DMS153 (cell line): Measurements from ENCODE around the gene MAP2K7.
"Not testable (repeated sequence)": the region's sequence is repeated elsewhere in the genome, so short reads cannot be mapped to it uniquely, and the experiment has no call there.

Source experiments
- DNase-seq: peaks from one replicate; lab custom pipeline; 2025; lab: John Stamatoyannopoulos, UW

Gene MAP2K7

DNA sequence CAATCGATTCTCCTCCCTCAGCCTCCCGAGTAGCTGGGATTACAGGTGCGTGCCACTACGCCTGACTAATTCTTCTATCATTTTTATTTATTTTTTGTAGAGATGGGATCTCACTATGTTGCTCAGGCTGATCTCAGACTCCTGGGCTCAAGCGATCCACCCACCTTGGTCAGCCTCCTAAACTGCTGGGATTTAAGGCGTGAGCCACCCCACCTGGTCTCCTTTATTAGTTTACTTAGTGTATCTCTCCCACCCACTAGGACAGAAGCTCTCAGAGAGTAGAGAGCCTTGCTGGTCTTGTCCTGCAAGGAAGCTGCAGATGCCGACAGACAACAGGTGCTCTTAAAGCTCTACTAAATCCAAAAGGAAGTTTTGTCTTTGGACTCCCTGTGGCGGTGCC is 17.9 kb upstream of the MAP2K7 start:
- no peak for DNase-seq

DNA sequence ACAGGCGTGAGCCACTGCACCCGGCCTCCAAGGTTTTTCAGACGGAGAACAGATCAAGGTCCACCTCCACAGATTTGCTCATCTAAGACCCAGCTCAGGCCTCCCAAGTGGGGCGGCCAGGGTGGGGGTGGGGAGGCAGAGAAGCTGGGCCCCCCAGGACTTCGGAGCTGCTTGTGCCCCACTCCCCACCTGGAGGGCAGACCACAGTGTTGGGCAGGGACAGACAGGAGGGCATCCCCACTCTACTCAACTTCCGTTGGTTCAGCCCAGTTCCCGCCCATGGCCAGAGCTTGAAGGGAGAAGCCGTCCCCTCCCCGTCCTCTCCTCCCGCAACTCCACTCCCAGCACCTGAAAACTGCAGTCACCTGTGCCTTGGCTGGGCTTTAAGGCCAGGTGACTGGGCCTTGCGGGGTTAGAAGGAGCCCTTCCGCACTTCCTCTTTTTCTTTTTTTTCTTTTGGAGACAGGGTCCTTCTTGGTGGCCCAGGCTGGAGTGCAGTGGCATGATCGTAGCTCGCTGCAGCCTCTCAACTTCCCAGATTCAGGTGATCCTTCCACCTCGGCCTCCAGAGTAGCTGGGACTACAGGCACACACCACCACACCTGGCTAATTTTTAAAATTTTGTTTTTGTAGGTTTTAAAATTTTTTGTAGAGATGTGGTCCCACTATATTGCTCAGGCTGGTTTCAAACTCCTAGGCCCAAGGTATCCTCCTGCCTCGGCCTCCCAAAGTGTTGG is 16.1 kb upstream of the MAP2K7 start:
- no peak for DNase-seq

DNA sequence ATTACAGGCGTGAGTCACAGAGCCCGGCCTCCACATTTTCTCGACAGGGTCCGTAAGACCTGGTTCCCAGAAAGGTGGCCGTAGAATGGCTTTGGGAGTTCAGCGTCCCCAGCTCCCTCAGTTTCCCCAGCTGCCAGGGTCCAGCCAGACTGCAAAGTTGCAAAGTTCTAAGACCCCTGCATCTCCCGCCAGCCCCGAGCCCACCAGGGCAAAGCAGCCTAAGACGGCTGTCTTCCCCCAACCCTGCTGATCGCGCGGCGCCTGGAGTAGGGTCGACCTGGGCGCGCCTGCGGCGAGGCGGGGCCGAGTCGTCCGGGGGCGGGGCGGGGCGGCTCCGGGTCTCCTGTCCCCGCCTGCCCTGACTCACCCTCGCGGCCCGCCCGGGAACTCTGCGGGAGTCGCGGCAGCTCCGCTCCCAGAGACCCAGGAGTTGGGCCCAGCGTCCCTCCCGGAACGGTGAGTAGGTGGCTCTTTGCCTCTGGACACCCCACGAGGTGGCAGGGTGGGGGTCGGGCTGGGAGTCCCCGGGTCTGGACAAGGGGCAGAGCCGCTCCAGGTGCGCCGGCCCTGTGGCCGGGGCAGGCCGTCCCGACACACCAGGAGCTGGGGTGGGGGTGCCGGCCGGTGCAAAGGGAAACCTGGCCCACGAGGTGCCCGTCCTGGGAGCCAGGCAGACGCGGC is 15.4 kb upstream of the MAP2K7 start, which contains the start of gene LRRC8E:
Gene LRRC8E (plus strand): TSS at position 366 of the 681 bp plus-strand sequence. CDS start 7,094 bp downstream, outside the sequence.
- DNase-seq = no peak

DNA sequence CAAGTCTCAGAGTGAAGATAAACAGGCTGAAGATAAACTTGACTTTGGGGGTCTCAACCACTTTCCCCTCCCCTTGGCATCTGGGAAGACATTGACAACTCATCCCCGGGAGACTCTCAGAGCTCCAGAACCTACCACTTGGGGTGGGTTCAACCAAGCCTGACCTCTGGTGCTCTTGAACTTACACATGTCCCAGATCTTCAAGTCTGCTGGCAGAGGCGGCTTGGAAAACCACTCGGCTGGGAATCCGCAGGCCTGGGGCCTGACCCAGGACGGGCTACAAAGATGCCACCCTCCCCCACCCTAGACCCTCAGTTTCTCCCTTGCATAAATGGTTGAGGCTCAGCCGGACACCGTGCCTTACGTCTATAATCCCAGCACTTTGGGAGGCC is 14.9 kb upstream of the MAP2K7 start:
- no peak for DNase-seq

DNA sequence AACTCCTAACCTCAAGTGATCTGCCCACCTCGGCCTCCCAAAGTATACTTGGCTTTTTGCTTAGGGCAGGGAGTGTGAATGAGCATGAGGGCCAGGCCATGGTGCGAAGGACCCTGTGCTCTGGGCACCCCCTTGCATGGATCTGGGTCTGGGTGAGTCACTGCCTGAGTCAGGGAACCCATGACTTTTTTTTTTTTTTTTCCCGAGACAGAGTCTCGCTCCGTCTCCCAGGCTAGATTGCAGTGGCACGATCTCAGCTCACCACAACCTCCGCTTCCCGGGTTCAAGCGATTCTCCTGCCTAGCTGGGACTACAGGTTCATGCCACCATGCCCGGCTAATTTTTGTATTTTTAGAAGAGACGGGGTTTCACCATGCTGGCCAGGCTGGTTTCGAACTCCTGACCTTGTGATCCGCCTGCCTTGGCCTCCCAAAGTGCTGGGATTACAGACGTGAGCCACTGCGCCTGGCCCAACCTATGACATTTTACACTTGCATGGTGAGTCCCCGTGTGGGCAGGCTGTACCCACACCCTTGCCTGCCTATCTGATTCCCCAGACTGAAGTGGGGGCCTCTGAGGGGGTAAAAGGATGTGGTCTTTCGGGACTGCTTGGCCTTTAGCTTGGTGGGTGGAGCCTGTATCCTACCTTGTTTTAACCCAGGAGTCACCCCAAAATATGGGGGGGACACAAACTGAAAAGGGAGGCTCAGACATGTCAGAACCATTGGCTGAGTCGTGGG is 10.1 kb upstream of the MAP2K7 start:
- DNase-seq = not testable (repeated sequence)

DNA sequence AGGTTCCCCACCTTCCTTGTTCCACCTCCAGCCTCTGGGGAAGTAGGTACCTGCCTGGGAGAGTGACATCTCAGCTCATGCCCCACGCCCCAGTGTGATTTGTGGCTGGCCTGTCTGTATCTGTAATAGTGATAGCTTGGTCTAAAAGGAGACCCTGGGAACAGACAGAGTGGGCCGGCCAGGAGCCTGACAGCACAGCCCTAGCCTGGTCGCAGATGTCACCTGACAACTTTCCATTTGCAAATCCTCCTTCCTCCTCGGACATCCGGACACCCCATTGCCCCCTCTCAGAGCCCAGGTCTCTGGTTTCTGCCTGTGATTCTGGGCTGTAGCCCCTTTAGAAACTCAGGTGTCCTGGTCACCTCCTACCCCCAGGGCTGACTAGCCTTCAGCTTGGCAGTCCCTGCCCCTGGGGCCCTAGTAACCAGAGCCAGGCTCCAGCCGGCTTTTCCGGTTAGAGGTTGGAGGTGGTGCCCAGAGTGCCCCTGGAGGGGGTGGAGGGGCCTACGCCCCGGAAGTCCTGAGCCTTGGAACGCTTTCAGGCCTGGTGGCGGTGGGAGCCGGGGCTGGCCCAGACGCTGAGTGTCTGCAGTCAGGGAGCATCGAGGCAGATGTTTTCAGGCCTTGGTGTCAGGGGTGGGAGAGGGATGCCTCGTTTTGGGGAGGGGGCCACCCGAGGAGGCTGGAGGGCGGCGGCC is 8.9 kb upstream of the MAP2K7 start:
- peak; percentile 62 for DNase-seq

DNA sequence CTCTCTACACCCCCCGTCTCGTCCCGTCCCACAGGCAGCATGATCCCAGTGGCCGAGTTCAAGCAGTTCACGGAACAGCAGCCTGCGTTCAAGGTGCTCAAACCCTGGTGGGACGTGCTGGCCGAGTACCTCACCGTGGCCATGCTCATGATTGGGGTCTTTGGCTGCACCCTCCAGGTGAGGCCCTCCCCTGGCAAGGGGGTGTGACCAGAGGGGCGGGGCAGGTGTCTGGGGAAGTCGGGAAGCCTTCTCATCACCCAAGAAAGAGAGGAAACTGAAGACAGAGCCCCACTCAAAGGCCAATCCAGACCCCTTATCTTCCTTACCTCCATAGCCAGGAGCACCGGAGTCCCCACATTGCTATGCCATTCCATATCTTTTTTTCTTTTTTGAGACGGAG is 8.1 kb upstream of the MAP2K7 start:
- DNase-seq = no peak

DNA sequence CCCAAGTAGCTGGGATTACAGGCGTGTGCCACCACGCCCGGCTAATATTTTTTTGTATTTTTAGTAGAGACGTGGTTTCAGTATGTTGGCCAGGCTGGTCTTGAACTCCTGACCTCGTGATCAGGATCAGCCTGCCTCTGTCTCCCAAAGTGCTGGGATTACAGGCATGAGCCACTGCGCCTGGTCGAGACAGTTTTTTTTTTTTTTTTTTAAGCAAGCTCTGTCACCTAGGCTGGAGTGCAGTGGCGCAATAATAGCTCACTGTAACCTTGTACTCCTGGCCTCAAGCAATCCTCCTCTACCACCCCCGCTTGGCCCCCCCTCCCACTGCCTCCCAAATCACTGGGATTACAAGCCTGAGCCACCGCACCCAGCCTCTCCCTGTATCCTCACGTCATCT is 6.4 kb upstream of the MAP2K7 start:
- DNase-seq = no peak

DNA sequence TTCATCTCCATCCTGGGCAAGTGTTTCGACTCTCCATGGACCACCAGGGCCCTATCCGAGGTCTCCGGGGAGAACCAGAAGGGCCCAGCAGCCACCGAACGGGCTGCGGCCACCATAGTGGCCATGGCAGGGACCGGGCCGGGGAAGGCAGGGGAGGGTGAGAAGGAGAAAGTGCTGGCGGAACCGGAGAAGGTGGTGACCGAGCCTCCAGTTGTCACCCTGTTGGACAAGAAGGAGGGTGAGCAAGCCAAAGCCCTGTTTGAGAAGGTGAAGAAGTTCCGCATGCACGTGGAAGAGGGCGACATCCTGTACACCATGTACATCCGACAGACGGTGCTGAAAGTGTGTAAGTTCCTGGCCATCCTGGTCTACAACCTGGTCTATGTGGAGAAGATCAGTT is 4.7 kb upstream of the MAP2K7 start:
- no peak for DNase-seq

DNA sequence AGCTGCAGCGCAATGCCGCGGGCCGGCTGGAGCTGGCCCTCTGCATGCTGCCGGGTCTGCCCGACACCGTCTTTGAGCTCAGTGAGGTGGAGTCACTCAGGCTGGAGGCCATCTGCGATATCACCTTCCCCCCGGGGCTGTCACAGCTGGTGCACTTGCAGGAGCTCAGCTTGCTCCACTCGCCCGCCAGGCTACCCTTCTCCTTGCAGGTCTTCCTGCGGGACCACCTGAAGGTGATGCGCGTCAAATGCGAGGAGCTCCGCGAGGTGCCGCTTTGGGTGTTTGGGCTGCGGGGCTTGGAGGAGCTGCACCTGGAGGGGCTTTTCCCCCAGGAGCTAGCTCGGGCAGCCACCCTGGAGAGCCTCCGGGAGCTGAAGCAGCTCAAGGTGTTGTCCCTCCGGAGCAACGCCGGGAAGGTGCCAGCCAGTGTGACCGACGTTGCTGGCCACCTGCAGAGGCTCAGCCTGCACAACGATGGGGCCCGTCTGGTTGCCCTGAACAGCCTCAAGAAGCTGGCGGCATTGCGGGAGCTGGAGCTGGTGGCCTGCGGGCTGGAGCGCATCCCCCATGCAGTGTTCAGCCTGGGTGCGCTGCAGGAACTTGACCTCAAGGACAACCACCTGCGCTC is 3.8 kb upstream of the MAP2K7 start:
- DNase-seq = no peak

DNA sequence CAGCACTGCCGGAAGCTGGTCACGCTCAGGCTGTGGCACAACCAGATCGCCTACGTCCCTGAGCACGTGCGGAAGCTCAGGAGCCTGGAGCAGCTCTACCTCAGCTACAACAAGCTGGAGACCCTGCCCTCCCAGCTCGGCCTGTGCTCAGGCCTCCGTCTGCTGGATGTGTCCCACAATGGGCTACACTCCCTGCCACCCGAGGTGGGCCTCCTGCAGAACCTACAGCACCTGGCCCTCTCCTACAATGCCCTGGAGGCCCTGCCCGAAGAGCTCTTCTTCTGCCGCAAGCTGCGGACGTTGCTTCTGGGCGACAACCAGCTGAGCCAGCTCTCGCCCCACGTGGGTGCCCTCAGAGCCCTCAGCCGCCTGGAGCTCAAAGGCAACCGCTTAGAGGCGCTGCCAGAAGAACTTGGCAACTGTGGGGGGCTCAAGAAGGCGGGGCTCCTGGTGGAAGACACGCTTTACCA is 3.2 kb upstream of the MAP2K7 start:
- no peak for DNase-seq

DNA sequence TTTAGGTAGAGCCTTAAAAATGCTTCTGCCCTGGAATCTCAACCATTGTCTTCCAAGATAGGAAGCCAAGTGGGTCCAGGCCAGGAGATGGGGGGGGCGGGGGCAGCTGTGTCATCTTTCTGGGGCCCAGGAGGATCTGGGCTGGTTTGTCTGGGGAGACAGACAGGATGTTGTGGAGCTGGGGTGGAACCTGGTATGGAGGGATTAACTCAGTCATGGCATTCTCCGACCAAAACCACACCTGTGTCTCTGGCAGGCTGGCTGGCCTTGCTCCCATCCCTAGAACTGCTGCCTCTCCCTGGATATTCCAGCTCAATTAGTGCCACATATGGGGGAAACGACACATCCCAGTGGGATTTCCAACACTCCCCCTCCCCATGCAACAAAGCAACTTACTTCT is 2.7 kb upstream of the MAP2K7 start:
- DNase-seq = no peak

DNA sequence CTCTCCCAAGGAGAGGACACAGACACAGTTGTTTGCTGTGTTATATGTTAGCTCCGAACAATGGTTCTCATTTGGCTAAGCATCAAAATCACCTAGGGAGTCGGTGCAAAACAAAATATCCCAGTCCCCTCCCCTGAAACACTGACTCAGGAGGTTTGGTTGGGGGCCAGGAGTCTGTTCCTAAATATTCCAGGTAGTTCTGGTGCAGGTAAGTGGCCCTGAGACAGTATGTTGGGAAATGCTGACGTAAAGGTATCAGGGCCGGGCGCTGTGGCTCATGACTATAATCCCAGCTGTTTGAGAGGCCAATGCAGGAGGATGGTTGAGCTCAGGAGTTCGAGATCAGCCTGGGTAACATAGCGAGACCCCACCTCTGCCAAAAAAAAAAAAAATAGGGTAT is 2.3 kb upstream of the MAP2K7 start:
- no peak for DNase-seq

DNA sequence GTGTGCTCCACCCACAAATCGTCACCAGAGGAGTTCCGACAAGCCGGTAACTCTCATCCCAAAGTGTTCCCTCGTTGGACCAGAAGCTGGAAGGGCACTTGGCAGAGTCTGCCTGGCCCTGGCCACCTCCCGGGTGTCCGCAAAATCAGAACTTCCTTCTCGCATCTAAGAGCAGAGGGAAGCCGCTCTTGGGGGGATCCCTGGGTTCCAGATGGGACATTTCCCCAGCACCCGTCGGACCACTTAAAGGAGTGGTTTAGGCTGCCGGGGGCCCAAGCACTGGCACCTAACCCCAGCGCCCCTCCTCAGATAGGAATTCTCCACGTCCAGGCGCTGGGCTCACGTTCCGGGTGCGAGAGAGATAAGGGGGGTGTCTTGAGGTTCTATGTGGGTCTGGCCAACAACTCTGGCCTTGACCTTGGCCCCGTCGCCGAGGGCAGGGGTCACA is 857 bp upstream of the MAP2K7 start:
- DNase-seq = no peak

DNA sequence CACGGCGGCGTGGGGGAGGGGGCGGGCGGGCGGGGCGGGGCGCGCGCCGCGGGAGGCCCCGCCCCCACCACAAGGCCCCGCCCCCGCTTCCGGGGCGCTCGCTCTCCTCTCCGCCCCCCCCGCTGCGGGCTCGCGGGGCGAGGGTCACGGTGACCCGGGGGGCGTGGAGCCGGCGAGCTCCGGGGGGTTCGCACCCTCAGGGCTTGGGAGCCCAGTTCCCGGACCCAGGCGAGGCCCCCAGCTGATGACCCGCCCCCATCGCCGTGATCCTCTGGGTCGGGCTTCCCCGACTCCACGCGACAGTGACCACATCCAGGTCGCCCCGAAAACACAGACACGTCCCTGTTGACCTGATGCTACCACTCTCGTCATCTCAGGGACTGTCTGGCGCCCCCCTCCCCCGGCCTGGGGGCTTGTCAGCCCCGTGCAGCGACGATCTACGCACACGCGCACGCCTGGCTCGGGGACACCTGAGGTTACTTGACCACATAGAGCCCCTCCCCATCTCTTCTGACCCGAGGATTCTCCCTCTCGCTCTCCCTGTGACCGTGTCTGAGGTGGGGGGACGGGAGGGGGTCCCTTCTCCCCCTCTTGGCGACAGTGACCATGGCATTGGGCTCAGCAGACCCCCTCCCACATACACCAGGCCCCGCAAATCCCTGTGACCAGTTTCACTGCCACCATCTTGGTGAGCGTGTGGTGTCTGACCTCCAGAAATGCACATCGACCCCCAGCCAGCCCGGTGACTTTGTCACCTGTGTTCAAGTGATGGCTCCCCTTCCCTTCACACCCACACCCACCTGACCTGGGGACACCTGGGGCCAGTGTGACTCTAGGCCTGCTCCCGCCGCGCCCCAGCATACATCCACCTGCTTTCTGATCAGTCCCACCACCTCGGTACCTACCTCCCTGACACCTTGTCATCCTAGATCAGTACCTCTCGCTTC is 670 bp downstream of the MAP2K7 start:
- no peak for DNase-seq

DNA sequence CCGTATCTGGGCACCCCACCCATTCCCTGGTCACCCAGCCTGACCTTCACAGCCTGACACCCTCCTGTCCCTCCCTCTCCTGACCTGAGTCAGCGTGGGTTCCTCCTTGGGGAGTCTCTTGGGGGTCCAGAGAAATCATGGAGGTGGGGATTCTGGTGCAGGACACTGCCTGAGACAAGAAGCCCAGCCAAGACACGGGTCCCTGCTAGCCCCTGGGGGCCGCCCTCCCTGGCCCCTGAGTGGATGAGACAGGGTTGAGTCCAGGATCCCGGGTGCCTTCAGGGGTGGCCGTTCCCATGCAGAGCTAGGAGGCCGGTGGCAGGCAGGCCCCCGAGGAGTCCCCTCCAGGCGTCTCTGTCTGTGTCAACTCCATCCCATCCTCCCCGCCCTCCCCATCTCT is 1.6 kb downstream of the MAP2K7 start:
- DNase-seq = no peak

DNA sequence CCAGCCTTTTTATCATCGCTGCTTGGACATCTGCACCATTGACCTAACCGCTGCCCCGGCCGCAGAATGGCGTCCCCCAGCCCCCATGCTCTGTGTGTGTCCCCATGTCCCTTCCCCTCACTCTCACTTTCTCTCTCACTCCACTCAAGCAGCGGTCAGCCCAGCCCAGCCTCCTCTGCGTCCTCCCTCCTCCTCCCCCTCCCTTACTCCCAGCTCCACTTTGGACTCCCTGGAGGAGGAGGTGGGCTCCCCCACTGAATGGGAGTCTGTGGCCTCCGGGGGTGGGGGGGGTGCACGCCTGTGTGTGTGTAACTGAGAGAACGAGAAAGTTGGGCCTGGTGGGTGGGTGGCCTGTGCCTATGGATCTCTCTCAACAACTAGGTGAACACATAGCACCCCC is 2.2 kb downstream of the MAP2K7 start:
- DNase-seq = no peak

DNA sequence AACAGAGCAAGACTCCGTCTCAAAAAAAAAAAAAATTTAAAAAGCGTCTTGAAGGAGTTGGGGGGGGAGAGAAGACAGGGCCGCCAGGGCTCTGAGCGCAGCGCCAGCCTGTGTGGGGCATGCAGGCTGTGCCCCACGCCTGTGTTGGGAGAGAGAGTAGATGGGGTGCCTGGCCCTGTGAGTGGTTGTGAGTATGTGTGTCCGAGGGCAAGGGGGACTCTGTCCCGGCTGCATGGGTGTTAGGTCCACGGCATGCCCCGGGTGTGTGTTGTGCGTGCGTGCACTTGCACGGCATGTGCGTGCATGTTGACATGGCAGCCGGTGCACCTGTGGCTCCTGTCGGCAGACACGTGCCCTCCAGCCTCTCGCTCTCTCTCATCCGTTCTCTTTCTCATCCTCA is 3.4 kb downstream of the MAP2K7 start:
- no peak for DNase-seq

DNA sequence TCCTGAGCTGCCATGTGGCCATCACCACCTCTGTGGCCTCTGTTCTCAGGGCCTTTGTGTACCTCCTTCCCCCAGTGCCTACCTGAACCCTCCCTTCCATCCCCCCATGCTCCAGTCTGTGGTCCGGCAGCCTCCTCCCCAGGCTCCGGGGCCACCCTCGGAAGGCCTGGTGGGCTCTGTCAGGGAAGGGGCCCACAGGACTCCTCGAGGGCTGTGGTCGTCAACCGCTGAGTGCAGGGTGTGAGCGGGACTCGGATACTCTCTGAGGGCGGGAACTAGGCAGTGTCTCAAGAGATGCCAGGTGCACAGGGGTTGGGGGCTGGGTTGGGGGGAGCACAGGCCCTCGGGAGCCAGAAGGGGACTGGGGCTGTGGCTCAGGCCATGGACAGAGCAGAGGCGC is 3.9 kb downstream of the MAP2K7 start:
- DNase-seq = no peak

DNA sequence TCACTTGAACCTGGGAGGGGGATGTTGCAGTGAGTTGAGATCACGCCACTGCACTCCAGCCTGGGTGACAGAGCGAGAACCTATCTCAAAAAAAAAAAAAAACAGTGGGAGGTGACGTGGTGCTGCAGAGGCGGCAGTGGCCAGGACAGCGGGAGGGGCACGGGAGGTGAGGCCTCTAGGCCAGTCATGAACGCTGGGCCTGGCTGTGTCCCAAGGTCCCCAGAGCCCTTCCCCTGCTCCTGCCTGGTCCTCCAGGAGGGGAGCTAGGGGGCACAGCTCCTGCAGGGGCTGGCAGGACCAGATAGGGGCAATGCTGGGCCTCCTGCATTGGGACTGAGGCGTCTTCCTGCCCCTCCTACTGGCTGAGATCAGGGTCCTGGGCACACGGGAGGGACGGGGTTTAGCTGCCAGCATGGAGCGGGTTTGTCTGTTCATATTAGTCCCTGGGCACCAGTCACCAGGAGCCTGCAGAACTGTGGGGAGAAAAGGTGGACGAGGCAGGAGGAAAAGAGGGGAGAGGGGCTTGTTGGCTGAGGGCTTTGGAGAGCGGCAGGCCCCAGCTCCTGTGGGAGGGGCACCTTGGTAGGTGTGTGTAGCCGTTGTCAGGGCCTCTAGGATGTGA is 4.5 kb downstream of the MAP2K7 start:
- no peak for DNase-seq
